Measurements from ENCODE around the gene PLCB2.

Gene PLCB2

DNA sequence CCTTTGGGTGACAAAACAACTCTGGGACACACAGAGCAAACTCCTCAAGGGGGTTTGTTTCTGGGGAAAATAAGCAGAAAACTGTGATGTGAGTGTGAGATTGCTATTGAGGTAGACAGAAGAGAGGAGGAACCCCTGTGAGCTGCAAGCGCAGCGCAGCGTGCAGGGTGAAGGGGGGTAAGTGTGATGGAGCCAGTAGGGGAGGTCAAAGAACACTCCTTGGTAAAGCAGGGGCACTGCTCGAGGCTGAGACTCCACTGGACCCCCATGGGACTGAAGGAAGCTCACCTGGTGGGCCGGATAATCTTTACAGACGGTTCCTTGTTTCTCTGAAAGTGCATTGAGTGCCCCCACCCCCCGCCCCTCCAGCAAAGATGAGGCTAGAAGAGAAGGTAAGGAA, 23.3 kb upstream of the PLCB2 start:
- no peaks in the 10 kb centered on the region for H3K27me3 ChIP-seq (ENCODE audit: control insufficient read depth in 1 of 2, insufficient read depth in 2 of 2, low read length in 2 of 2)
- peaks cover 94% of the 10 kb centered on the region for H3K4me1 ChIP-seq (ENCODE audit: insufficient read depth, low read length)
- peaks cover 31% of the 10 kb centered on the region for H3K36me3 ChIP-seq (ENCODE audit: insufficient read depth, low read length)
- no peak overlapping the region for H3K4me3 ChIP-seq (ENCODE audit: low read depth in 1 of 2, low read length in 2 of 2)
- no peaks in the 10 kb centered on the region for H3K9me3 ChIP-seq (ENCODE audit: low read length)
- H3K27ac ChIP-seq (ENCODE audit: low read depth, low read length), result peak overlapping the region; percentile 95
- peak overlapping the region; percentile 55 for H3K9ac ChIP-seq (ENCODE audit: low read length)

- Histone ChIP-seq H3K4me1 (ENCODE audit: insufficient read depth, low read length) (peaks cover 91% of the 10 kb centered on the region), H3K27ac (ENCODE audit: low read depth, low read length) (peak overlapping the region; percentile 95), H3K36me3 (ENCODE audit: insufficient read depth, low read length) (peaks cover 25% of the 10 kb centered on the region), H3K9ac (ENCODE audit: low read length) (peak overlapping the region; percentile 55), H3K9me3 (ENCODE audit: low read length) (no peaks in the 10 kb centered on the region), H3K27me3 (ENCODE audit: control insufficient read depth in 1 of 2, insufficient read depth in 2 of 2, low read length in 2 of 2) (no peaks in the 10 kb centered on the region), H3K4me3 (ENCODE audit: low read depth in 1 of 2, low read length in 2 of 2) (no peak overlapping the region)
Observed at GRCh38 chr15:40330368-40330836, 22.7 kb upstream of the PLCB2 start.

DNA sequence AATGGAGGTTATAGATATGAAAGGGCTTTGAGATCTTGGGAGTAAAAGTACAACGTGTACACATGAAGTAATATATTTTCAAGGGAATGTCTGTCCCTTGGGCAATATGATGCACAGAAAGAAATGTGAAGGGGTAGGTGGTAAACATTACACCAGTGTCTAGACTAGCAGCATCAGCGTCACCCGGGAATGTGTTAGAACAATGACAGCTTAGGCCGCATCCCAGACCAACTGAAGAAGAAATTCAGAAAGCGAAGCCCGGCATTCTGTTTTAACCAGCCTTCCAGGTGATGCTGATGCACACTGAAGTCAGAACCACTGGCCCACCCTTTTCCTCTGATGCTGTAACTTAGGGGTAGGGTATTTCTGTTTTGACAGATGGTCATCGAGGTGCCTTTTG, 22.1 kb upstream of the PLCB2 start:
- Histone ChIP-seq H3K4me1 (ENCODE audit: insufficient read depth, low read length) (peaks cover 87% of the 10 kb centered on the region), H3K36me3 (ENCODE audit: insufficient read depth, low read length) (peaks cover 19% of the 10 kb centered on the region), H3K4me3 (ENCODE audit: low read depth in 1 of 2, low read length in 2 of 2) (no peak overlapping the region), H3K27me3 (ENCODE audit: control insufficient read depth in 1 of 2, insufficient read depth in 2 of 2, low read length in 2 of 2) (no peaks in the 10 kb centered on the region), H3K9me3 (ENCODE audit: low read length) (no peaks in the 10 kb centered on the region), H3K9ac (ENCODE audit: low read length) (no peak overlapping the region), H3K27ac (ENCODE audit: low read depth, low read length) (peak overlapping the region; percentile 84)

DNA sequence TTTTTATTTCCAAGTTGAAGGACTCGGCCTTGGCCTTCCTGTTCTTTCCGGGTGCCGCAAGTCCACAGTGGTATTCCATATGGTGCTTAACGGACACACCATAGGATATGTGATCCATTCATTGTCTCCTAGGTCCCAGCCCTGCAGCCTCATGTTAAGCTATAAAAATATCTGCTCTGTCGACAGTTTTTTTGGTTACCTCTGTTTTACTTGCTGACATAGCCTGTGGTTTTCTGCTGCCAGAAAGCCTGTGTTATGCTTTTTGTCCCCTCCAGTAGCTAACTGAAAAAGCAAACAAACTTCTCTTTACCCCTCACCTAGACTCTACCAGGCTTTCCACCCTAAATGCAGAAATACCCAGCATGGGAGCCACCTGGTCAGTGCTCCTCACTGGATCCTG, 21.0 kb upstream of the PLCB2 start:
- Histone ChIP-seq H3K4me3 (ENCODE audit: low read depth in 1 of 2, low read length in 2 of 2) (peak overlapping the region in 1 of 2 donors; percentile 71), H3K9ac (ENCODE audit: low read length) (peak overlapping the region; percentile 70), H3K36me3 (ENCODE audit: insufficient read depth, low read length) (peaks cover 18% of the 10 kb centered on the region), H3K4me1 (ENCODE audit: insufficient read depth, low read length) (peaks cover 76% of the 10 kb centered on the region), H3K27ac (ENCODE audit: low read depth, low read length) (peak overlapping the region; percentile 84), H3K27me3 (ENCODE audit: control insufficient read depth in 1 of 2, insufficient read depth in 2 of 2, low read length in 2 of 2) (no peaks in the 10 kb centered on the region), H3K9me3 (ENCODE audit: low read length) (no peaks in the 10 kb centered on the region)

DNA sequence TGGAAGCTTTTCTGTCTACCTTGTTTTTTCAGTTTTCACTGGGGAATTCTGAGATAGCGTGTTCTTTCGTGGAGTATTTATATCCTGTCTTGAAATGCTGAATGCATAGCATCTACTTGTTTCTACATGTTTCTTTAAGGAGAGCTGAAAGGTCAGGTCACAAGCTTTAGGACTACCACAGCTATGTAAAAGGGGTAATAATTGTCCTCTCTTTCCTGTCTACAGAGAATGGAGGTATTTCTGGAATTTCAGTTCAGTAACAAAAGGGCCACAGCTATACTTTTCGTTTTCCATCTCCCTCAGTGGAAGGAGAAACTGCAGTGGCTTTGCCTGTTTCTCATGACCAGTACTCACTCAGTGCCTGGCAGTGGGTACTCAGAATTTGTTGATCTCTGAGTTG, 20.4 kb upstream of the PLCB2 start:
- peak overlapping the region; percentile 84 for H3K27ac ChIP-seq (ENCODE audit: low read depth, low read length)
- no peaks in the 10 kb centered on the region for H3K27me3 ChIP-seq (ENCODE audit: control insufficient read depth in 1 of 2, insufficient read depth in 2 of 2, low read length in 2 of 2)
- peaks cover 18% of the 10 kb centered on the region for H3K36me3 ChIP-seq (ENCODE audit: insufficient read depth, low read length)
- H3K4me1 ChIP-seq (ENCODE audit: insufficient read depth, low read length), result peaks cover 73% of the 10 kb centered on the region
- no peaks in the 10 kb centered on the region for H3K9me3 ChIP-seq (ENCODE audit: low read length)
- H3K9ac ChIP-seq (ENCODE audit: low read length), result peak overlapping the region; percentile 70
- H3K4me3 ChIP-seq (ENCODE audit: low read depth in 1 of 2, low read length in 2 of 2), result peak overlapping the region in 1 of 2 donors; percentile 71

DNA sequence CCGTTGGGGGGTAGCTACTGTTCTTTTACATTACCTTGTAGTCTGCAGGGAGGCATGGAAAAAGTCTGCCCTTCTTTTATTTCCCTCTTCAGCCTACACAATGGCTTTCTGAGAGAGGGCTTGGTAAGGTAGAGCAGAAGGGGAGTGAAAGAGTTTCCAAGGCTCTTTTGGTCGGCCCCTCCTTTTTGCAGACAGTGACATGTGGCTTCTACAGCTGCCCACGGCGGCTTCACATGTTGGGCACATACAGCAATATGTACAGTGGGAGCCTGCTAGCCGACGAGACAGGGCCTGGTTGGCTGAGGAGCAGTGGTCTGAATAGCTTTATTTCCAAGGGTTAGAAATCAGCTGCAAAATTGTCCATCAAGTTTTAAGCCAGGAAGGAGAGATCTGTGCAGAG, 19.7 kb upstream of the PLCB2 start:
- peak overlapping the region in 1 of 2 donors; percentile 71 for H3K4me3 ChIP-seq (ENCODE audit: low read depth in 1 of 2, low read length in 2 of 2)
- peaks cover 72% of the 10 kb centered on the region for H3K4me1 ChIP-seq (ENCODE audit: insufficient read depth, low read length)
- peaks cover 18% of the 10 kb centered on the region for H3K36me3 ChIP-seq (ENCODE audit: insufficient read depth, low read length)
- H3K27ac ChIP-seq (ENCODE audit: low read depth, low read length), result peak overlapping the region; percentile 84
- no peaks in the 10 kb centered on the region for H3K27me3 ChIP-seq (ENCODE audit: control insufficient read depth in 1 of 2, insufficient read depth in 2 of 2, low read length in 2 of 2)
- peak overlapping the region; percentile 70 for H3K9ac ChIP-seq (ENCODE audit: low read length)
- no peaks in the 10 kb centered on the region for H3K9me3 ChIP-seq (ENCODE audit: low read length)

- no peaks in the 10 kb centered on the region for H3K27me3 ChIP-seq (ENCODE audit: control insufficient read depth in 1 of 2, insufficient read depth in 2 of 2, low read length in 2 of 2)
- H3K4me1 ChIP-seq (ENCODE audit: insufficient read depth, low read length), result peaks cover 66% of the 10 kb centered on the region
- H3K9ac ChIP-seq (ENCODE audit: low read length), result peak overlapping the region; percentile 70
- no peaks in the 10 kb centered on the region for H3K9me3 ChIP-seq (ENCODE audit: low read length)
- peaks cover 15% of the 10 kb centered on the region for H3K36me3 ChIP-seq (ENCODE audit: insufficient read depth, low read length)
- H3K27ac ChIP-seq (ENCODE audit: low read depth, low read length), result peak overlapping the region; percentile 94
- H3K4me3 ChIP-seq (ENCODE audit: low read depth in 1 of 2, low read length in 2 of 2), result peak overlapping the region; percentile 71 to 85
Observed at GRCh38 chr15:40325700-40326099, 18.0 kb upstream of the PLCB2 start.

DNA sequence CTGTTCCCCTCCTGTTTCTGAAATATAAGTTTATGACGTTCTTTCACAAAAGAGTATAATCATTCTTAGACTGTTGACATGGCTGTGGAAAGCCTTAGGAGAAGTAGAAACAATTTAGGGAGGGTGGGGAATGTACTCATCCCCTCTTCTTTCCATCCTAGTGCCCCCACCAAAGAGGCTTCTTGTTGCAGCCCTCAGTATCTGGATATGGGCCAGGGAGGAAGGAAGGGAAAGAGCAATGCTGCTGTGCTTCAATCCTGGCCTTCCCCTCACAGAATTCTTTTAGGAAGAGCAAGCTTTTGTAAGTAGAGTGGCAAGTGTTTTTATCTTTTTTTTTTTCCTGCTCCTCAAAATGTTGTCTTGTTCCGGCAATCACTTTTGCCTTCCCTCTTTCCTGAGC, 17.5 kb upstream of the PLCB2 start:
- Histone ChIP-seq H3K4me3 (ENCODE audit: low read depth in 1 of 2, low read length in 2 of 2) (peak overlapping the region; percentile 71 to 85), H3K9ac (ENCODE audit: low read length) (peak overlapping the region; percentile 70), H3K4me1 (ENCODE audit: insufficient read depth, low read length) (peaks cover 61% of the 10 kb centered on the region), H3K36me3 (ENCODE audit: insufficient read depth, low read length) (peaks cover 15% of the 10 kb centered on the region), H3K27ac (ENCODE audit: low read depth, low read length) (peak overlapping the region; percentile 94), H3K27me3 (ENCODE audit: control insufficient read depth in 1 of 2, insufficient read depth in 2 of 2, low read length in 2 of 2) (no peaks in the 10 kb centered on the region), H3K9me3 (ENCODE audit: low read length) (no peaks in the 10 kb centered on the region)

DNA sequence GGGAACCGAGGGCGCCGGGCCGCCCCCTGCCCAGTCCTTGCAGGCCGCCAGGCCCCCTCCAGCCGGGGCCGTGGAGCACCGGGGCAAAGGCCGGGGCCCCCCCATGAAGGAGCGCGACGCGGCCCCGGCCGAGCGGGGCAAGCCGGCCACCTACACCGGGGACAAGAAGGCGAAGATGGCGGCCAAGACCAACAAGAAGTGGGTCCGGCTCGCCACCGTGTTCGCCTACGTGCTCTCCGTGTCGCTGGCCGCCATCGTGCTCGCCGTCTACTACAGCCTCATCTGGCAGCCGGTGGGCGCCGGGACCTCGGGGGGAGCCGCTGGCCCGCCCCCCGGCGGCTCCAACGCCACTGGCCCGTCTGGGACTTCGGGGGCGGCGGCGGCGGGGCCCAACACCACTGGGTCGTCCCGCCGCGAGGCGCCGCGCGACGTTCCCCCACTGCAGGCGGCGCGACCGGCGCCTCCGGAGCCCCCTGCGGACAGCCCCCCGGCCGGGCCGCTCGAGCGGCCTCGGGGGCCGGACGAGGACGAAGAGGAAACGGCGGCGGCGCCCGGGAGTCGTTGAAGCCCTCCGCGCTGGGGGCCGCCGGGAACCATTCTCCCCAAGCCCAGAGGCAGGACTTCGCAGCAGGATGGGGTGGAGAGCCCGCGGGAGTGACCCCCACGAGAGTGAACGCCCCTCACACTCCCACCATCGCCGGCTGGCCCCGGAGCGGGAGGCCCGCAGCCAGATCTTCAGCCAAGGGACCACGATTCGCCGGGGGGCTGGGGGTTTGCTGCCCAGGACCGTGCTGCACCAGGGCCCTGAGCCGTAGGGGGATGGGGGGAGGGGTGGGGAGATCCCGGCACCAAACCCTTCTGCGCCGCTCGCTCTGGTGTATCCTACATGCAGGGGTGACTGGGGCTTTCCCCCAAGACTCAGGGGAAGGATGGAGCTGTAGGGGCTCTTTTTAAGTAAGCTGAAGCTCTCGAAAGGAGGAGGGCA, 16.5 kb upstream of the PLCB2 start:
- H3K4me1 ChIP-seq (ENCODE audit: insufficient read depth, low read length), result peaks cover 51% of the 10 kb centered on the region
- peak overlapping the region; percentile 70 for H3K9ac ChIP-seq (ENCODE audit: low read length)
- H3K27ac ChIP-seq (ENCODE audit: low read depth, low read length), result peak overlapping the region; percentile 94
- no peaks in the 10 kb centered on the region for H3K27me3 ChIP-seq (ENCODE audit: control insufficient read depth in 1 of 2, insufficient read depth in 2 of 2, low read length in 2 of 2)
- H3K36me3 ChIP-seq (ENCODE audit: insufficient read depth, low read length), result peaks cover 15% of the 10 kb centered on the region
- H3K9me3 ChIP-seq (ENCODE audit: low read length), result no peaks in the 10 kb centered on the region
- H3K4me3 ChIP-seq (ENCODE audit: low read depth in 1 of 2, low read length in 2 of 2), result peak overlapping the region; percentile 71 to 85

GRCh38 chr15:40323239-40323952, 15.7 kb upstream of the PLCB2 start, which contains the start of gene INAFM2:
TSS of gene INAFM2 (plus strand) at chr15:40323692. CDS start at chr15:40324056, 364 bp downstream.
- Histone ChIP-seq H3K27me3 (ENCODE audit: control insufficient read depth in 1 of 2, insufficient read depth in 2 of 2, low read length in 2 of 2) (no peaks in the 10 kb centered on the region), H3K9me3 (ENCODE audit: low read length) (no peaks in the 10 kb centered on the region), H3K27ac (ENCODE audit: low read depth, low read length) (peak within 1 kb of the TSS; percentile 94), H3K4me1 (ENCODE audit: insufficient read depth, low read length) (peaks cover 43% of the 10 kb centered on the region), H3K4me3 (ENCODE audit: low read depth in 1 of 2, low read length in 2 of 2) (peak within 1 kb of the TSS; percentile 71 to 85), H3K36me3 (ENCODE audit: insufficient read depth, low read length) (peaks cover 15% of the 10 kb centered on the region), H3K9ac (ENCODE audit: low read length) (peak within 1 kb of the TSS; percentile 83)

- Histone ChIP-seq H3K9ac (ENCODE audit: low read length) (peak overlapping the region; percentile 83), H3K4me1 (ENCODE audit: insufficient read depth, low read length) (peaks cover 37% of the 10 kb centered on the region), H3K27me3 (ENCODE audit: control insufficient read depth in 1 of 2, insufficient read depth in 2 of 2, low read length in 2 of 2) (no peaks in the 10 kb centered on the region), H3K4me3 (ENCODE audit: low read depth in 1 of 2, low read length in 2 of 2) (peak overlapping the region; percentile 17 to 54), H3K9me3 (ENCODE audit: low read length) (no peaks in the 10 kb centered on the region), H3K36me3 (ENCODE audit: insufficient read depth, low read length) (peaks cover 12% of the 10 kb centered on the region), H3K27ac (ENCODE audit: low read depth, low read length) (peak overlapping the region; percentile 77)
Observed at GRCh38 chr15:40322531-40323238, 14.9 kb upstream of the PLCB2 start.
